GM12878 (cell line): ENCODE measurements around the gene PITPNB. TPM values are rescaled to one million over a fixed set of nuclear protein-coding genes. Genes with fewer than 3 reads are reported as not detected.

Experiments
- ATAC-seq: fragments of 200-7000 bp; cut with Tn5 transposase; 3 replicates; pipeline ENCODE4 v1.9.1; 2020; ENCODE audit warnings: mild to moderate bottlenecking, moderate library complexity
- BruUV-seq: library from RNA; stranded (reverse); fragments of 400-500 nt; replicated peaks from 2 replicates; lab custom pipeline; 2021; lab: Mats Ljungman, UMichigan
- CTCF ChIA-PET: fragments of 300-600 bp; sonication (Branson Sonifier 250); formaldehyde crosslinking; extraction: SDS; loops from one replicate; lab custom pipeline; 2021; ENCODE audit warnings: inconsistent platforms; lab: Yijun Ruan, JAX
- POLR2A ChIA-PET: fragments of 350-600 bp; formaldehyde crosslinking; extraction: SDS; loops from one replicate; lab custom pipeline; 2021; ENCODE audit warnings: inconsistent platforms; lab: Charles Lee
- RAD21 ChIA-PET: fragments of 300-600 bp; sonication (Branson Sonifier 250); formaldehyde crosslinking; loops from one replicate; lab custom pipeline; 2023; ENCODE audit warnings: antibody characterized with exemption; ENCODE audit not compliant: unreplicated experiment; lab: Charles Lee
- SMC1A ChIA-PET: fragments of 300-600 bp; sonication (Branson Sonifier 250); formaldehyde crosslinking; loops from one replicate; lab custom pipeline; 2023; ENCODE audit not compliant: unreplicated experiment, uncharacterized antibody; lab: Charles Lee
- DNase-seq: peaks from one replicate; pipeline ENCODE4 v3.0.0-alpha.2; 2011; ENCODE audit warnings: low read depth, low spot score
- FAIRE-seq: peaks from 3 replicates; lab custom pipeline; 2011; peaks lifted over from hg19 to GRCh38; lab: Jason Lieb, UNC
- H2AFZ ChIP-seq: 2 replicates; pipeline ENCODE4 v1.6.0; 2011; ENCODE audit warnings: low read depth, low read length, control low read depth; ENCODE audit not compliant: control insufficient read depth
- H3K27ac ChIP-seq: 2 replicates; pipeline ENCODE4 v1.5.1; 2011; ENCODE audit warnings: control low read depth; ENCODE audit not compliant: control insufficient read depth, insufficient read depth
- H3K27me3 ChIP-seq, 2 experiments: replicated peaks in 1 of 2; 2 replicates each; pipeline versions ENCODE4 v1.6.0 to v1.6.1; 2011; ENCODE audit warnings: low read length in 1 of 2; ENCODE audit not compliant: control insufficient read depth in 2 of 2, insufficient read depth in 2 of 2
- H3K36me3 ChIP-seq, 2 experiments: 2 replicates each; pipeline ENCODE4 v1.5.1; 2011; ENCODE audit warnings: low read length in 1 of 2; ENCODE audit not compliant: control insufficient read depth in 2 of 2, insufficient read depth in 2 of 2
- H3K4me1 ChIP-seq: 2 replicates; pipeline ENCODE4 v1.6.1; 2011; ENCODE audit warnings: mild to moderate bottlenecking, low read length, moderate library complexity, mixed read lengths; ENCODE audit not compliant: control insufficient read depth, insufficient read depth
- H3K4me2 ChIP-seq: 2 replicates; pipeline ENCODE4 v1.6.0; 2011; ENCODE audit warnings: control low read depth; ENCODE audit not compliant: control insufficient read depth, insufficient read depth
- H3K4me3 ChIP-seq: fragments of 200-600 bp; sonication (generic); 2 replicates; pipeline ENCODE4 v1.5.1; 2016
- H3K79me2 ChIP-seq: 2 replicates; pipeline ENCODE4 v1.6.0; 2011; ENCODE audit warnings: low read length; ENCODE audit not compliant: control insufficient read depth, insufficient read depth
- H3K9ac ChIP-seq: 2 replicates; pipeline ENCODE4 v1.8.0; 2011; ENCODE audit warnings: low read length, control low read depth, mixed read lengths; ENCODE audit not compliant: control insufficient read depth, insufficient read depth
- H3K9me3 ChIP-seq: replicated peaks from 3 replicates; pipeline ENCODE4 v1.5.1; 2011; ENCODE audit warnings: mild to moderate bottlenecking, low read length; ENCODE audit not compliant: control insufficient read depth, insufficient read depth
- H4K20me1 ChIP-seq: 2 replicates; pipeline ENCODE4 v1.6.0; 2011; ENCODE audit not compliant: control insufficient read depth, insufficient read depth
- ATF7 ChIP-seq: fragments of 450-650 bp; IDR thresholded peaks from 2 replicates; pipeline ENCODE4 v1.6.1; 2016; ENCODE audit warnings: low read depth, mild to moderate bottlenecking
- BMI1 ChIP-seq: fragments of 450-650 bp; IDR thresholded peaks from 2 replicates; pipeline ENCODE4 v1.6.1; 2016; ENCODE audit warnings: mild to moderate bottlenecking, moderate library complexity, borderline replicate concordance
- CTCF ChIP-seq, 3 experiments: IDR thresholded peaks in 2 of 3; conservative IDR thresholded peaks in 1 of 3; 2 replicates each; pipeline ENCODE4 v1.5.1; 2011; ENCODE audit warnings: low read depth in 3 of 3, low read length in 3 of 3, mild to moderate bottlenecking in 3 of 3, control low read depth in 2 of 3, moderate library complexity in 2 of 3, inconsistent platforms in 1 of 3, mixed read lengths in 1 of 3; ENCODE audit not compliant: control insufficient read depth in 2 of 3, insufficient read depth in 1 of 3; ENCODE audit errors: extremely low read depth in 1 of 3
- EED ChIP-seq: sonication (generic); IDR thresholded peaks from 2 replicates; pipeline ENCODE4 v1.6.1; 2016; ENCODE audit warnings: antibody characterized with exemption, low read depth
- ETV6 ChIP-seq, 2 experiments: fragments of 450-650 bp in 1 of 2; IDR thresholded peaks in 1 of 2; conservative IDR thresholded peaks in 1 of 2; 2 replicates each; pipeline ENCODE4 v1.6.1; 2014; ENCODE audit warnings: antibody characterized with exemption in 1 of 2, borderline replicate concordance in 1 of 2, low read depth in 1 of 2, mild to moderate bottlenecking in 1 of 2, moderate library complexity in 1 of 2
- RAD21 ChIP-seq: IDR thresholded peaks from 2 replicates; pipeline ENCODE4 v1.6.1; 2011; ENCODE audit warnings: mild to moderate bottlenecking, low read depth, low read length, moderate library complexity; ENCODE audit not compliant: insufficient read depth
- SKIL ChIP-seq: fragments of 450-650 bp; IDR thresholded peaks from 2 replicates; pipeline ENCODE4 v1.6.1; 2017; ENCODE audit warnings: mild to moderate bottlenecking, low read depth, inconsistent platforms; ENCODE audit not compliant: poor library complexity, severe bottlenecking
- SMC3 ChIP-seq: IDR thresholded peaks from 2 replicates; pipeline ENCODE4 v1.6.1; 2011; ENCODE audit warnings: low read length, improper control_type of control experiment, borderline replicate concordance
- SRF ChIP-seq, 2 experiments: IDR thresholded peaks; 2 replicates each; pipeline ENCODE4 v1.6.1; 2011; ENCODE audit warnings: low read depth in 2 of 2, low read length in 2 of 2, mild to moderate bottlenecking in 1 of 2, moderate library complexity in 1 of 2
- TCF7 ChIP-seq: IDR thresholded peaks from 2 replicates; pipeline ENCODE4 v1.6.1; 2014; ENCODE audit warnings: antibody characterized with exemption, borderline replicate concordance
- WGBS: methylation state at CpG from one replicate; pipeline ENCODE4 v1.1.6; 2016; ENCODE audit warnings: low lambda C conversion rate; ENCODE audit not compliant: insufficient replicate concordance, insufficient coverage; ENCODE audit errors: missing lambda C conversion rate; 5-methylcytosine and 5-hydroxymethylcytosine counted together
- in situ Hi-C: fragments of 300-500 bp; cut with MboI; formaldehyde crosslinking; loops from 9 replicates; pipeline ENCODE4 v1.14.3; 2018; ENCODE audit warnings: mixed read lengths
- intact Hi-C: fragments of 100-400 bp; cut with micrococcal nuclease; formaldehyde crosslinking; loops from one replicate; pipeline ENCODE4 v1.14.2; 2022; ENCODE audit not compliant: unreplicated experiment
- polyA plus RNA-seq, 11 experiments: library from polyadenylated mRNA; depleted of rRNA in 4 of 11; unstranded in 6 of 11; stranded (reverse) in 5 of 11; fragments of >200 nt; fragmentation: Nextera tagmentation in 4 of 11; fragmentation: Illumina TruSeq in 1 of 11; extraction: Ambion mirVana in 4 of 11; extraction: Trizol in 1 of 11; gene quantifications; 1 replicate in 1 of 11; 2 replicates in 10 of 11; pipeline versions ENCODE4 v1.2.1 to v1.2.3, GENCODE V29; 2011 to 2016; ENCODE audit warnings: inconsistent platforms in 2 of 11, missing spikeins in 2 of 11, low read depth in 1 of 11
- total RNA-seq, 4 experiments: library from RNA; depleted of rRNA in 3 of 4; stranded (reverse); fragments of >200 nt in 3 of 4; fragmentation: Illumina TruSeq in 1 of 4; extraction: Trizol in 1 of 4; gene quantifications; 2 replicates each; pipeline versions ENCODE4 v1.2.1 to v1.2.3, GENCODE V29; 2013 to 2021

PITPNB gene
- total and polyA plus RNA-seq, 10 of the 15 experiments (the other 5 are each of a cell fraction or from before 2014, with no cell fraction given): 19.7 to 116 (median 64.9) TPM

- H3K4me2 ChIP-seq: no peak overlapping the region
- H3K9me3 ChIP-seq: no peaks in the 10 kb centered on the region
- H3K4me3 ChIP-seq: no peak overlapping the region
- H3K79me2 ChIP-seq: peaks cover 2% of the 10 kb centered on the region; the same call in 1 of the 2 replicates
- WGBS: 98% methylated on average over 3 of the region's 3 CpGs
- no peak overlapping the region for H2AFZ ChIP-seq
- no peaks in the 10 kb centered on the region for H3K27me3 ChIP-seq
- intact Hi-C loops (loop anchor here (1.0 to 2.0 kb wide), 2 partner anchors 33 to 123 kb away; partner anchors contain the start of gene PITPNB), in situ Hi-C loops (loop anchor here (5.0 kb wide), 1 partner anchor 121 kb away; no protein-coding TSS in a partner anchor)
- H3K4me1 ChIP-seq: no peaks in the 10 kb centered on the region
- peaks cover 14 to 43% of the 10 kb centered on the region in 2 experiments for H3K36me3 ChIP-seq
- ChIA-PET RAD21 (interaction anchor here (1.5 to 3.4 kb wide), 3 partner anchors 27 to 49 kb away, joined by 3 to 21 read pairs (median 6); partner anchors contain the start of gene PITPNB), CTCF (interaction anchor here (0.6 to 5.1 kb wide), 28 partner anchors 8 to 556 kb away, joined by 3 to 41 read pairs (median 4); partner anchors contain the start of gene PITPNB), POLR2A (interaction anchor here (1.2 kb wide), 1 partner anchor 8 kb away, joined by 3 read pairs; no protein-coding TSS in a partner anchor), SMC1A (interaction anchor here (0.6 to 9.0 kb wide), 19 partner anchors 8 to 125 kb away, joined by 3 to 65 read pairs (median 4); partner anchors contain the start of gene PITPNB)
- ATAC-seq (peak; percentile 70), FAIRE-seq (no peak), DNase-seq (no peak)
- H3K9ac ChIP-seq: no peak overlapping the region
- peaks cover 3% of the 10 kb centered on the region for H4K20me1 ChIP-seq
- TF ChIP-seq CTCF (IDR thresholded peaks at IDR 0.05 in 2 of 3, conservative IDR thresholded peaks at IDR 0.05 in 1 of 3; ENCODE audit: control insufficient read depth in 2 of 3, extremely low read depth in 1 of 3, insufficient read depth in 1 of 3, low read depth in 3 of 3, low read length in 3 of 3) (peak; percentile 60 to 66 (median 64)), BMI1 (no peak), SKIL (no peak), RAD21 (peak; percentile 59), ETV6 (conservative IDR thresholded peaks at IDR 0.05 in 1 of 2, IDR thresholded peaks at IDR 0.05 in 1 of 2; ENCODE audit: borderline replicate concordance in 1 of 2, low read depth in 1 of 2) (no peak), TCF7 (no peak), SRF (IDR thresholded peaks at IDR 0.05; ENCODE audit: low read depth in 2 of 2, low read length in 2 of 2) (no peak), EED (no peak), ATF7 (0 out of 2 replicates have a peak, but pooled peaks have one; percentile 15), SMC3 (peak; percentile 89)
- H3K27ac ChIP-seq: no peak overlapping the region
- BruUV-seq: TSS peak; percentile 5
Observed at GRCh38 chr22:27885977-27886842, 32.8 kb downstream of the PITPNB start.
